GM21367 (cell line): Measurements from ENCODE around the gene PNPLA5.

Source experiments
- ATAC-seq: cut with Tn5 transposase; IDR thresholded peaks from one replicate; pipeline ENCODE4 v1.9.1; 2021; ENCODE audit not compliant: unreplicated experiment

Gene PNPLA5

GRCh38 chr22:43901976-43902643, 10.3 kb upstream of the PNPLA5 start:
- ATAC-seq: no peak

DNA sequence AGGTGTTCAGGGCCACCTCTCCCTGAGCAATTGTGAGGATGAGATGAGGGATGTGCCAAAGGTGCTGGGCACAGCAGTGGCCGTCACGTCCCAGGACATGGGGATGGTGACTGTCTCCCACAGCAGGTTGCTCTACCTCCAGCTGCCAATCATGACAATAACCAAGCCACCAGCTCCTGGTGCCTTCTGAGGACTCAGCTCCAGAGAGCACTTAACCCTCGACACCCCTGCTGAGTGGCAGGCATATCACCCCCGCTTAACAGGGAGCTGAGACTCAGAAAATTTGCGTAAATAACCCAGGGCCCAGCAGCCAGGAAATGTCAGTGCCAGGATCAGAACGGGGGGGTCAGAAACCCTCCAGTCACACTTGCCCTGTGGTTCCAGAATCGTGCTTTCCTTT, 8.4 kb upstream of the PNPLA5 start:
- ATAC-seq: no peak

GRCh38 chr22:43897751-43898261, 6.0 kb upstream of the PNPLA5 start:
- ATAC-seq: no peak

GRCh38 chr22:43895986-43896645, 4.3 kb upstream of the PNPLA5 start:
- ATAC-seq: no peak

DNA sequence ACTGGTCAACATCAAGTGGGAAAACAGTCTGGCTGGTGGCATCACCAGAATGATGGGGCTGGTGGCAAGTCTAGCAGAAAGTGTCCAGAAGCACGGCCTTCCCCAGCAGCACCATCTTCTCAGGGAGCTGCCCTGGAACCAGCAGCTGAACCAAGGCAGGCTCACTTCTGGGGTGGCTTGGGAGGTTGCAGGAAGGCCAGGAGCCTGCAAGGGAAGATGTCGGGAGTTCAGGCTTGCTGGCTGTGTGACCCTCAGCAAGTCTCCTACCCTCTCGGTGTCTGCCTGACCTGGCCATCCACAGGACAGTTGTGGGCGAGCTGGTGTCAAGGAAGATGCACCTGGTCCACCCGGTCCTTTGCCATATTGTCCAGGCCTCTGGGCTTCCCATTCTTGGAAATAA, 2.3 kb upstream of the PNPLA5 start:
- ATAC-seq: no peak

- no peak for ATAC-seq
These were observed 1.5 kb upstream of the PNPLA5 start for GRCh38 chr22:43893266-43893665.

GRCh38 chr22:43892183-43892894, 526 bp upstream of the PNPLA5 start:
- no peak for ATAC-seq

GRCh38 chr22:43890901-43891331, 897 bp downstream of the PNPLA5 start:
- no peak for ATAC-seq

DNA sequence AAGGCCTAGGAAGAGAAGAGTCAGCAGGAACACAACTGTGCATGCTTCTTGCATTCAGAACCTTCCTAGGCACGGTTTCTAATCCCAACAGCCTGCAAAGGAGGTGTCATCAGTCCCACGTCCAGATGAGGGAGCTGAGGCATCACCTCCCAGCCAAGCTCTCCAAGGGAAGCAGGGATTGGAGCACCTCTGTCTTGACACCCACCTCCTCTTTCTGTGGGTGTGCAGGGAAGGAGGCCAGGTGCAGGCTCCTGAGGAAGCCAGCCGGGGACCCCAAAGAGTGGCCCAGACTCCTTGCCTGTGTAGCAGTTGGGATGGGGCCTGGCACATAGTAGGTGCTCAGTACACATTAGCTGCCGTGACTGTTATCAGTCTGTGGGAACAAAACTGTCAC, 2.0 kb downstream of the PNPLA5 start:
- no peak for ATAC-seq

DNA sequence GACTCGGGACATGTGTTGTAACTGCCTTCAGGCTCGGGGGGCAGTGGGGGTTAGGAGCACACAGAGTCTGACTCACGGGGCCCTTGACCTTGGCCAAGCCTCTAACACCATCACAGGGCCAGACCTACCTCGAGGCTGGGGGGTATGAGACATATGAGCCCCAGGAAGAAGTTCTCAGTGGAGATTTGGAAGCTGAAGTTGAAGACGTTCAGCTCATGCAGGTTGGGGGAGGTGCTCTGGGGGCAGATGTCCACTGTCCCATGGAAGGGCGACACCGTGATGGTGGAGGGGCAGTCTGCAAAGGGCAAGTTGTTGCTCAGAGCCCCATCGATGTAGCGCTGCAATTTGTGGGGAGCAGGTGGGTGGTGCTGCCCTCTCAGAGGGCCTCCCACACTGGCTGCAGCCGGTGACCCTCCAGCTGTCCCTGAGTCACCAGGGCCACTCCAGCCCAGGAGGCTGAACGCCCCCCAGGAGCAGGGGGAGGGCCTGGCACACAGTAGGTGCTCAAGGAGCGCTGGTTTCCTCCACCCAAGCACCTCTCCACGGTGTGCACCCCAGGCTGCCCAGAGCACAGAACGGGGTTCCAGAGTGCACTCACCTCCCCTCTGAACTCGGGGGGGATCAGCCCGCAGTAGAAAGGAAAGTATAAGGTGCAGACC, 2.5 kb downstream of the PNPLA5 start:
- ATAC-seq: no peak

- ATAC-seq: no peak
These were observed 3.1 kb downstream of the PNPLA5 start for GRCh38 chr22:43888740-43889139.

GRCh38 chr22:43887391-43887790, 4.4 kb downstream of the PNPLA5 start:
- ATAC-seq: no peak

GRCh38 chr22:43886231-43886630, 5.6 kb downstream of the PNPLA5 start:
- ATAC-seq: no peak

- ATAC-seq: no peak
These were observed 6.0 kb downstream of the PNPLA5 start for GRCh38 chr22:43885786-43886185.

GRCh38 chr22:43885319-43885671, 6.5 kb downstream of the PNPLA5 start:
- ATAC-seq: no peak

- no peak for ATAC-seq
These were observed 7.1 kb downstream of the PNPLA5 start for GRCh38 chr22:43884600-43885318.

- no peak for ATAC-seq
These were observed 7.9 kb downstream of the PNPLA5 start for GRCh38 chr22:43883719-43884415.

GRCh38 chr22:43883012-43883661, 8.7 kb downstream of the PNPLA5 start:
- no peak for ATAC-seq

- no peak for ATAC-seq
These were observed 9.6 kb downstream of the PNPLA5 start for GRCh38 chr22:43882122-43882767.
